HUDEP-2 (cell line): ENCODE results near the gene KRT71.

Source experiments
- DNase-seq, 76 experiments: peaks; one replicate each; lab custom pipeline; 2025; ENCODE audit not compliant: unreplicated experiment in 76 of 76; lab: John Stamatoyannopoulos, UW

KRT71 gene

DNA sequence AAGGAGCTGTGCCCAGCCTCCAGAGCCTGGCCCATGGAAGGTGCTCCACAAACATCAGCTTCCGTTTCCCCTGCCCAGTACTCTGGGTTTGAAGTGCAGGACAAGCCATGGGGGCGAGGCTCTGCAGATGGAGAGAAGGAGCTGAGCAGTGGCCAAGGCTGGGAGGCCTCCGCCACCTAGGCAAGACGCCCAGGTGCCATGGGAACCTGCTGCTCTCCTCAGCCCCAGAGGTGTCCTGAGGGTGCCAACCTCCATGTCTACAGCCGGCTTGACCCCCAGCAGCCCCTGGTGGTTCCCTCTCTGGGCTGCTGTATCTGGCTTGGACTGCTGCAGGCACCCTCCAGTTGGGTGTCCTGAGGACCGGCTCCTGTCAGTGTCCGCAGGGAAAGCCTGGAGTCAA is 12.4 kb downstream of the KRT71 start:
- DNase-seq, result no peak

DNA sequence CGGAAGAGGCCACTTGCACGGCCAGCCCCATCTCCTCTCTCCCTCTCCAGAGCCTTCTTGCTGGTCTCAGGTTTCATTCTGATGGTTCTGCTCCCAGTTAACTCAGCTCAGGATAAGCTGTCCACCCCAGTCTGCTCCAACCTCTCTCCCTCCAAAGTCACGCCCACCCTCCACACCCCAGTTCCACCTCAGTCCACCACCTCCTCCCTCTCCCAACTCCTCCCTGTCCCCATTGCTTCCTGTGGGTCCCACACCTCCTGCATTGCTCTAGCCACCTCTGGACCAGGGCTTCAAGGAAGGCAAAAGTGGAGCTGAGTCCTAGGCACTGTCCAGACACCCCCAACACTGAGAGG is 13.1 kb downstream of the KRT71 start:
- DNase-seq, result no peak

DNA sequence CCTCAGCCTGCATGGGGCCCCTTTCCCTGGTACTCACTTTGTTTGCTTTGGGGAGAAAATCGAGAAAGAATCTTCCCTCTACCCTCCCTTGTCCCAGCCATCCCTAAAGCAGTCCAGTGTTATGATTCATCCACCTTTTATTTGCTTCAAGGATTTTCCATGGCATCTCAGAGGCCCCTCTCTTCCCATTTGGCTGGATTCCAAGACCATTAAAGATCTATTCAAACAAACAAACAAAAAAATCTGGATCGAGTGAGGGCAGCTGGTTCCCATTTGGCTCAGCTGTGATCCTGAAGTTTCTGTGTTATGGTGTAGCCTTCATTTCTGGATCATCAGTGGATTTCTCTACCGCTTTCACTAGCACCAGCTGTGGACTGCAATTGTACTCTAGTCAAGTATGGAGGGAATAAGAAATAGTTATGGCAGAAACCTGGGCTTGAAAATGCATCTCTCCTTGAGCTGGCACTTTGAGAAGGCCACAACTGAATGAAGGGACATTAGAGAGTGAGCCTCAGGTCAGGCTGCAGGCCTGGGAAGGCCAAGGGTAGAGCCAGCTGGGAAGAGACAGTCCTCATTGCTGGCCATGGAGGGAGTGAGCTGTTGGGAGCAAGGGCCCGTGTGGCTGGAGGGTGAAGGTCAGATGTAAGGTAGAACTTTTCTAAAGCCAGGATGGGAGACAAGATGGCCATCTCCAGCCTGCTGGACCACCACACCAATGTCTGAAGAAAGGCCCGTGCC is 13.7 kb downstream of the KRT71 start:
- no peak for DNase-seq

DNA sequence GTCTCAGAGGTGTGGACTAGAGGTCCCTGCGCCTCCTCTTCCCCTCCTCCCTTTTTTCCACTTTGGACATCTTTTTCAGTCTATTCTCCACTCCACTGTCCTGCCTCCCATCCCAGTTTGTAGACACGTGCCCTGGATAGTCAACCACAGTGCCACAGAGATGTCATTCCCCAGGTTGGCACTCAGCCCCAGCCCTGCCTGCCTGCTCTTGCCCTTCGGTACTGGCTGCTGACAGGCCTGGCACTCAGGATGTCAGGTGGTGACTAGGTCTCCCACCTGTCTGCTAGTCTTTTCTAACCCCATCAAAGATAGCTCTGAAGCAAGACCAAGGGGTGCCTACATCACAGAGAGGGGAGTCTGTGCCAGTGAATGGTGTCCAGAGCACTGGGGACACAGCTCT is 15.8 kb downstream of the KRT71 start:
- no peak for DNase-seq

DNA sequence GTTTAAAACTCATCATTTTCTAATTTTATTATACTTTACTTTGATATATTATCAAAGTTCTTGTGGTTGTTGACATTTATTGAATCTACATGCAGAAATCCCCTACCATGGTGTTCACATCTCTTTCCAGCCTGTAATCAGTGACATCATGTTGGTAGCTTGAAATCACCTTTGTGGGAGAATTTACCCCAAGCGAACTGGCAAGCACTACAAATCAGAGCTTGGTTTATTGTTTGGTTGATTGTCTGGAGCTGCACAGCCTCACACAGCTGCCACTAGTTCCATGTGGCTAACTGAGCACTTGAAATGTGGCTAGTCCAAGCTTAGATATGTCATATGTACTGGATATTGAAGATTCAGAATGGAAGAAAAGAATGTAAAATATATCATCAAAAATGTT is 17.4 kb downstream of the KRT71 start:
- no peak for DNase-seq

DNA sequence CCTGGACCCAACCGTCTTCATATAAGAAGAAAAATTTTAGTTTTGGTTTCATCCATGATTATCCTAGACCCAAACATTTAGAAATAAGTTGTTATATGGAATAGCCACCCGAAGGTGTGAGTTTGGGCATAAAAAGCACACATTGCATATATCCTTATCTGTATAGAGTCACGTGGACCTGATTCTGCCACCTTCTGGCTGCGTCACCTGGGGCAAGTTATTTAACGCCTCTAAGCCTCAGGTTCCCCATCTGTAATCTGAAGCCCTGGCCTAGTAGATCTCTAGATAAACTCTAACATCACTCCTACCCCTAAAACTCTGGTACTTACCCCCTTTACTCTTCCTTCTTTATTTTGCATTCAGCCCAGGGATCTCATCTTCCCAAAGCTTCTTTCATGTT is 18.5 kb downstream of the KRT71 start:
- DNase-seq, result no peak

DNA sequence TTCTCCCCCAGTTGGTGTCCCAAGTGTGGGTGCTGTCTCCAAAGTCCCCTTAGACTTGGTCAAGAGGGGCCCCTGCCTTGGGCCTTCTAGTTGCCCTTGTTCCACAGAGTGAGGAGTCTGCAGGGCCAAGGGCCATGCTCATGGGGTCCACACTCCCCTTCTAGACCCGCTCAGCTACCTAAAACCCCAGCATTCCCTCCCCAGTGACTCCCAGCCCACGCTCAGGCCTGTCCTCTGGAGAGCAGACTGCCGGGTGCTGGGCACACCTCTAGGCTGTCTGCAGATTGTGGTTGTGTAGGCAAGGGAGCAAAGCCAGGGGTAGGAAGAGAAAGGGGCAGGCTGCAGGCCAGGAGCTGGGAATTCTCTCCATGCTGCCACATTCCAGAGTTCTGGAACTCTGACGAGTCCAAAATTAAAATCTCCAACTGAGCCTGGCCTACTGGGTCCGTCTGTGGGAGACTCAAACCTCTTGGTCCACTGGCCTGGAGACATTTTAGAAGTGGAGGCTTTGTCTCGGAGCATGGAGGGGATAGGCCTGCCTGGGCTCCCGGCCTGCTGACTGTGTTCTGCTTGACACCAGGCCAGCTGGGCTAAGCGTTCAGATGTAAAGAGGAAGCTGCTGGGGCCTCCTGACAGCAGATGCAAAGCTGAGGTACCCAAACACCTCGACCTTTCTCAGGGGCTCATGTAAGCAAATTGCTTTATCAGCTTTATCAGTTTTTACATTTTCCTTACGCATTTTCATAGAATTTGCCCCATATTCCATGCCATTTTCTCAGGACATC is 19.1 kb downstream of the KRT71 start:
- DNase-seq, result no peak

DNA sequence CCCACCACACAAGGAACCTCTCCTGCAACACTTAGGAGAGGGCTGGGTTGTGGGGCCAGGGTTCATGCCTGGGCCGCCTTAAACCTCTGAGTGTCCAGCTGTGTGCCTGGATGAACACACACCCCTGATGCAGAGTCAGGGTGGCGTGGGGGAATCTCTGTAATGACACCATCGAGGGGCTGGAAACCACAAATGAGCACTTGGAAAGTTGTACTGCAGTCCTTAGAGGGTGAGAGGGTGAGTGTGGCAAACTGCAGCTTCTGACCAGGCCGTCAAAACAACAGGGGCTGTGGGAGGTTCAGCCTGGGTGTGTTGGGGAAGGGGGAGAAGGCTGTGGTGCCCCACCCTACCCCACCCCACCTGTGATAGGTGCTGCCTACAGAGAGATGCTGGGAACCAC is 20.3 kb downstream of the KRT71 start:
- no peak for DNase-seq

DNA sequence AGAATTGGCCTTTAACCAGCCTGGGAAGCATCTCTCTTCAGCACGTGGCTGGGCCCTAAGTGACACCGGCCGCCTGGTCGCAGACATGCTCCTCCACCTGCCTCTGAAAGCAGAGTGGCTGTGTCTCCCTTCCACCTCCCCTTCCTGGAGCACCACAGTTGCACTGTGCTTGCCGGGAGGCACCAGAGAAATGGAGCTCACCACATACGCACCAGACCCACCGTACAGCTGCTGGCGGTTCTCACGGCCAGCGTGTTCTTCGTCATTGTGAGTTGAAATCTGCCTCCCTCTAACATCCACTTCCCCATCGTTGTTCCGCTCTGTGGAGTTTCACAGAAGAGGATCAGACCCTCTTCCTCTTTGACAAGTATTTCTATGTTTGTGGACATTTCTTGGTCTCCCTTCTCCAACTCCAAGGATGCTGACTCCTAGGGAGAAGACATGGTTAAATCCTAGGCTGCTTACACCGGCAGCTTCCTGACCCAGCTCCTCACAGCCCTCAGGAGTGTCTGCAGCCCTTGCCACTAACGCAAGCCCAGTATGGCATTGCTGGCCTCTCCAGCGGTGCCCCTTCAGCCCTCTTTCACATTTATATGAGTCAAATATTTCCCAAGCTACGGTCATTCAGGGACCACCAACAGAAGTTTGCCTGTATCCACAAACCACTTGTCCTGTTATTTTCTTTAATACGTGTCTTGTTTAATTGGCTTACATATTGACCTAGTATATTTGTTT is 21.2 kb downstream of the KRT71 start:
- DNase-seq, result no peak

DNA sequence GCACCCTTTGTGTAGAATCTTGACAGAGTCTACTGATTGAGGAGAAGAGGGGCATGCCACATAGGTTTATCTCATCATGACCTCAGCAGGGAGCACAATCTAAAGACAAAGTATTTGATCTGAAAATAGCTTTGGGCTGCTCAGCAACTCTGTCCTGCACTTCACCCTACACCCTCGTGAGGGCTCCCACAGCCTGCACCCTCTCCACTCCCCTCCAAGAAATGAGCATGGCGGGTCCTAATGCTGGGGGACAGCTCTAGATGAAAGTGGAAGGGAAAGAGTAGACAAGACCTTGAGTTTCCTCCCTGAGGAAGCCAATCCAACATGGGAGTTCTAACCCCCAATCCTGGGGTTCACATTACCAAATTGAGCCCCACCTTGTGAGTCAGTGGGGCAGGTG is 22.0 kb downstream of the KRT71 start:
- no peak for DNase-seq

DNA sequence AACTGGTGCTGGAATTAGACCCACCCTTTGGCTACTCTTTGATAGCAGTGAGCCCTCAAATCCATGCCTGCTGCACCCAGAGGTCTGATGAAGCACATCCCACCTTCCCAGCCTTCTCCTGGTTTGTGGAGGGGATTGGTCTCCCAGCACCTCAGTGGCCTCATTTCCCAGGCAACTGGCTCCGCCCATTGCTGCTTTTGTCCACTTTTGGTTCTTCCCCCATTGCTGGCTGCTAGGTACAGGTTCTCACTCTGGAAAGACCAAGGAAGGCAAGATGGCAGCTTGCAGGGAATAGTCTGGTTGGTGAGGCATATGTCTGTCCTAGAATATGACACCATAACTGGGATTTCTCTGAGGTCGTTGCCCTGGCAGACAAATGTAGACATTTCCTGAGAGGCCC is 22.6 kb downstream of the KRT71 start:
- no peak for DNase-seq

DNA sequence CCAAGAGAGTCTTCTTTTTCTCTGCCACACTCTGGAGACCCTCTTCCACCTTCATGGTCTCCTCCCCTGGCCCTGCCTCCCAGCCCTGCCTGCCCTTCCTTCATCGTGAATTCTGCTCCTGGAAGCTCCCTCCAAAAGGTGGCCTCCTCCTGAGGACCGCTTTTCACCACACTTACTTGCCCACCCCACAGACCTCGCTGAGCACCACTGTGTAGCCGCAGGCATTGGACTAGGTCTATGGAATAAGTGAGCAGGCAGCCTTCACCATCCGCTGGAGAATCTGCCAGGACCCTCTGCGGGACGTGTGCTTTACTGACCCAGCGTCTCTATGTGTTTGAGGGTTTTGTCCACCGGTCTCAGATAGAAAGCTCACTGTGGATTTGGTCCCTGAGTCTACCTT is 23.1 kb downstream of the KRT71 start:
- no peak for DNase-seq

DNA sequence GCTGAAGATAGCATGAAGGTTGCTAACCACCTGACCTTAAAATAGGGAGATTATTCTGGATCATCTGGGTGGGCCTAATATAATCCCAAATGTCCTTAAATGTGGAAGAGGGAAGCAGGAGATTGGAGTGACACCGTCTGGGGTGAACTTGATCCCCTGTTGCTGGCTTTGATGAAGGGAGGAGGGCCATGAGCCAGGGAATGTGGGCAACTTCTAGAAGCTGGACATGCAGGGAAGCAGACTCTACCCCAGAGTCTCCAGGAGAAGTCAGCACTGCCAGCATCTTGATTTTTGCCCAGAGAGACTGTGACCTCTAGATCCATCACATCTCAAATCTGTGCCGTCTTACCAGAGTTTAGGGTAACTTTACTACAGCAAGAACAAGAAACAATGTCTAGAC is 23.5 kb downstream of the KRT71 start:
- DNase-seq, result no peak

DNA sequence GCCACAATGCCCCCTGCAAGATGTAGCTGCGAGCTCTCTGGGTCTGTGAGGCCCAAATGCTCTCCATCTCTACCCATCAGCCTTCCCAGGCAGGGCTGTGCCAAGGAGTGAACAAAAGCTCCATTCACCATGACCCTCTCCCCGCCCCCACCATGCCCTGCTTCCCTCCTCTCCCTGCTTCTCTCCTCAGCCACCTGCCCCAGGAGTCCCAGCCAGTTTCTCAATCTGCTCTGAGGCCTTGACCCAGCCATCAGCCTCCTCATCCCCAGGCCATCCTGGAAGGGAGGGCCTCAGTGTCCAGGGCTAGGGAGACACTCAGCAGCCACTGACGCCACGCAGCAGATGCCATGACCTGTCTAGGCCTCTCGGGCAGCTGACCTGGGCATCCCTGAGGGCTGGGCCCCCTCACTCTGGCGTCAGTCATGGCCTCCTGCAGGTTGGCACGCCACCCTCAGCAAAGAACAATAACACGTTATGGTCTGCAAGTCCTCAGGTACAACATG is 24.3 kb downstream of the KRT71 start:
- DNase-seq, result no peak

DNA sequence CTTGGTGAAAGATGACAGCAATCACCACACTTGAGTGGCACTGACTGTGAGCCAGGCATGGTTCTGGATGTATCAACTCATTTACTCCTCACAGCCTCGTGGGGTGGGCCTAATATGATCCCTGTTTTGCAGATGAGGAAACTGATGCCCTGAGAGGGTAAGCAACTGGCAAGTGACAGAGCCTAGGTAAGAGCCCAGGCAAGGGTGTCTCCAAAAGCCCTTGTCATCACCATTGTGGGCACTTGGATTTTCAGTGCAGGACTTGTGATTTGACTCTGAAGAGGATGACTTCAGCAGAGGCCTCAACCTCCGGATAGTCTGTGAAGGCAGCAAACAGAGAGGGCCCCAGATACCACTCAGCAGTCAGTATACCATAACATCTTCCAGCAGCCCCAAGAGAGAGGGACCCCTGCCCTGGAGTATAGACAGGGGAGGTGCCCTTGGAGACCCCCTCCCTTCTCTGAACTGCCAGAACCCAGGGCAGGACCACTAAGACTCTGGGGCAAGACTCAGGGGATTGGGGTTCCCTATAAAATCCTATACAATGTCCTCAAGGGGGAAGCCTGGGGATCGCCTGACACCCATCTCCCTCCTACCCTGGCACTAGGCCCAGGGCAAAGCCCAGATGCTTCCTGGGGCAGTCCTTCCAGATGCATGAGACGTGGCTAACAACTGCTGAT is 25.7 kb downstream of the KRT71 start:
- DNase-seq, result no peak

DNA sequence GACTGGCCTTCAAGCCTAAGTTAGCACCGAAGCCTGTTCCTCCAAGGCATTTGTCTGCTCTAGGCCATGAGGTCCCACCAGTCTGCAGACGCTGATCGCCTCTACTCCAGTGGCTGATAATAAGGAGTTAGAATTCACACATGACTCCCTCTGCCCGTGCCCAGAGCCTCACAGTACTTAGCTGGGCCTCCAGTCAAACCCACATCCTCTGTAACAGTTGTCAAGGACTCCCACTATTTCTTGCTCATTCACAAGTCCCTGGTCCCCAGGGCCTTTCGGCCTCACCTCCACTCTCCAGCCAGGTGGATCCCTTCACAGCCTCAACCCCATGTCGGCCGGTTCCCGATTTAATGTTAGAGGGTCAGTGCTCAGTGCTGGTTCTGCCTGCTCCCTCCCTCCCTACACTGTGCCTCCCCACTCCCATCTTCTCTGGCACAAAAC is 26.4 kb downstream of the KRT71 start:
- DNase-seq, result no peak

DNA sequence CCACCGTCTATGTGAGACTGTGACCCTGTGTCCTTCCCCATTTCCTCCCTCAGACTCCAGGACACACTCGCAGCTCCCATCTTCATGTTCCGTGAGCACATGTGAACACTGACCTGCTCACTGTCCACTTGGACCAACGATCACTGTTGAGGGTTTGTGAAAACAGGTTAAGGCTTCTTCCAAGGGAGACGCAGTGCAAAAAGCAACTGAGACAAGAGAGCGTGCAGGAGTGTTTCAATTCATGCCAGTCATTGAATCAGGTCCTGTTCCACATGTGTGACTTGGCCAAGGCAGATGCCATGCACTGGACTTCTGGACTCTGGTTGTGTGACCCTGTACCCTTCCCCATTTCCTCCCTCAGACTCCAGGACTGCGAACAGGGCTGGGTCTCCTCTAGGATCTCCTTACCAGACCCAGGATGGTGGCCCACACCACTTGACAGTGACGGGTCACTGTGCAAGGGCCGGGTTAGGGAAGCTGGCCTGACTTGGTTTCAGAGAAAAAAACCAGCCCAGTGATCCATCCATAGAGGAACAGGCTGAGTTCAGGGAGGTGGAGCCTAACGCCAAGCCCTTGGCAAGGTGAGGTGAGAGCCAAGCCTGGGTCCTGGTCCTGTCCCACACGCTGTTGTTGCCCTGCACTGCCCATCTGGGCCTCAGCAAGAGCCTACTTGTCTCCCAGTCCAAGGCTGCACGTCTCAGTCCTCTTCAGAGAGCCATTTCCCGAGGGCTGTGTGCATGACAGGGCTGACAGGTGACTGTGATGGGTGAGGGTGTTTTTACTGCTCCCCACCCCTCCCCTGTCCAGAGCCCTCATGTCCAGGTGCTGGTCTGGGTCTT is 27.1 kb downstream of the KRT71 start:
- no peak for DNase-seq

DNA sequence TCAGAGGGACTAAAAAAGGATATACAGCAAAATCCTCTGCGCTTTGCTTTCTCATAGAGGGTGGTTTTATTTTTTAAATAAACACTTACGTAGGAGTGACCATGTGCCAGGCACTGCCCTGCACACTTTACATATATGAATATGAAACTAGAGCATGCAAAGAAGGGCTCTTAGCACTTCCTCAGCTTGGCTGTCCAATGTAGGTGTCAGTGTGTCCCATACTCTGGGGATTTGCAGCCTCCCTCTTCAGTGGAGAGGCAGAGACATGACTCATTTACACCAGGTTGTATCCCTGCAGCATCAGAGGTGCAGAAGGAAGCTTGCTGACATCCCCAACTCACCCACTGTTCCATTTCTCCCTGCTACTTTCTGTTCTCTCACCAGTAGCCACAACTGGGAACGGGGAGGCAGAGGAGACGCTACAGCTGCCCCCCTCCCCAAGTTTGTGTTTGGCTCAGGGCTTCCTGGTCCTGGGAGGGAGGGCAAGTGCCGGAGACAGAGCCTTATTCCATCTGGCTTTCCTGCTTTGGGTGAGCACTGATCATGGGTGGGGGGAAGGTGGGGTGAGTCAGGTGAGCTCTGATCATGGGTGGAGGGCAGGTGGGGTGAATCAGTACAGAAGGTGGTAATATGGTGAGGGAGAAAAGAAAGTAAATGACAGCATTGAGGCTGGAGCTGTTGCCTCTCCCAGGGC is 27.9 kb downstream of the KRT71 start:
- no peak for DNase-seq

DNA sequence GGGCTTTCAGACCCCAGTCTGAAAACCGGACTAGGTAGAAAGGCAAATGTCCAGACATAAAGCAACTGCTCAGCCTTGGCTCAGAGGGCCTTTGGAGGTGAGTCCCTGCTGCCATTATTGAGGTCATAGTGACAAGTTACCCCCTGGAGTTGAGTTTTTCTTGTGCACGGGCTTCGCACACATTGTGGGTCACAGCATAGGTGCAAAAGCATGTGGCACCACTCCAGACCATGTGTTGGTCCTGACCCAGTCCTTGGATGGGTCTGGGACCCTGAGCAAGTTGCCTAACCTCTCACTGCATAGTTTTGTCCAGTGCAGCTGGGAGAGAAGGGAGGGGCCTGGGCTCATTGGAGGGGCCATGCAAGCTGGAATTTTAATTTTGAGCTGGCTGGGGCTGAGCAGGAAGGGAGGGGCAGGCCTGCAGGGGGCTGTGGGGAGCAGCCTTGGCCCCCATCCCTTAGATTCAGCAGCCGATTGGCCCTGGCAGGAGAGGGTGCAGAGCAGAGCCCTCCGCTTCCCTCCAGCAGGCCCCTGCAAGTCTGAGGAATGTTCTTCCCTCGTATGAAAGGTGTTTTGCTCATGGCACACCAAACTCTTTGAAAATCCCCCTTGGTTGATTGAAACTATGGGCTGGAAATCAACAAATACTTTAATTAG is 28.6 kb downstream of the KRT71 start:
- DNase-seq, result no peak
